ENCODE results near the gene ENAH.

GRCh38 chr1:225664762-225665161 is 11.8 kb upstream of the ENAH start:
- TF ChIP-seq CTCF (IDR thresholded peaks at IDR 0.05; ENCODE audit: low read length) (no peak), EZH2 (optimal IDR thresholded peaks at IDR 0.05; ENCODE audit: low read depth, low read length) (no peak), EZH2phosphoT487 (IDR thresholded peaks at IDR 0.05; ENCODE audit: low read length) (no peak)
